Adrenal gland (tissue), 19 donors: Measurements from ENCODE around the gene RAVER2. TPM values are rescaled to one million over a fixed set of nuclear protein-coding genes. Genes with fewer than 3 reads are reported as not detected.

Source experiments
- DNase-seq, 7 donors: peaks; one replicate each; pipeline ENCODE4 v3.0.0-alpha.2; 2019 to 2020
- H3K27ac ChIP-seq, 5 donors: fragments of 200-600 bp; sonication (generic) in 4 of 5; 1 replicate in 3 of 5; 2 replicates in 2 of 5; pipeline versions ENCODE4 v1.5.1 to v1.8.0; 2016 to 2020; ENCODE audit warnings: mild to moderate bottlenecking in 1 of 5
- H3K27me3 ChIP-seq: fragments of 200-600 bp; 2 replicates; pipeline ENCODE4 v1.8.0; 2021
- H3K36me3 ChIP-seq, 2 donors: fragments of 200-600 bp; replicated peaks in 1 of 2; 1 replicate in 1 of 2; 2 replicates in 1 of 2; pipeline versions ENCODE4 v1.5.1 to v1.8.0; 2018 to 2022
- H3K4me1 ChIP-seq, 2 donors: fragments of 200-600 bp; replicated peaks in 1 of 2; 1 replicate in 1 of 2; 2 replicates in 1 of 2; pipeline versions ENCODE4 v1.5.1 to v1.8.0; 2018 to 2021
- H3K4me3 ChIP-seq, 4 donors: fragments of 200-600 bp; sonication (generic) in 3 of 4; one replicate each; pipeline ENCODE4 v1.5.1; 2016 to 2018
- H3K9me3 ChIP-seq, 3 donors: fragments of 200-600 bp; sonication (generic) in 1 of 3; replicated peaks in 1 of 3; 1 replicate in 2 of 3; 2 replicates in 1 of 3; pipeline versions ENCODE4 v1.5.1 to v1.8.0; 2016 to 2021
- CTCF ChIP-seq, 6 experiments: fragments of 450-650 bp in 4 of 6; fragments of 200-600 bp in 2 of 6; sonication (generic) in 1 of 6; IDR thresholded peaks; 1 replicate in 5 of 6; 2 replicates in 1 of 6; pipeline versions ENCODE4 v1.5.1 to v1.8.0; 2016 to 2021; ENCODE audit warnings: antibody characterized with exemption in 6 of 6, mild to moderate bottlenecking in 2 of 6, moderate library complexity in 1 of 6
- POLR2A ChIP-seq, 2 donors: fragments of 450-650 bp; IDR thresholded peaks; one replicate each; pipeline ENCODE4 v1.6.1; 2017; ENCODE audit warnings: antibody characterized with exemption in 2 of 2, mild to moderate bottlenecking in 2 of 2, moderate library complexity in 1 of 2
- WGBS, 4 donors: extraction: QIAGEN DNeasy Blood & Tissue Kit in 2 of 4; methylation state at CpG; one replicate each; pipeline versions ENCODE4 v1.1.5 to v1.1.7; 2013 to 2017; 5-methylcytosine and 5-hydroxymethylcytosine counted together
- intact Hi-C, 2 donors: fragments of 100-400 bp; cut with DNase I; formaldehyde crosslinking; loops; one replicate each; pipeline versions ENCODE4 v1.14.1 to v1.15.0; 2022 to 2023
- long read RNA-seq, 10 donors: library from polyadenylated mRNA in 3 of 10; unstranded in 2 of 10; stranded (forward) in 1 of 10; transcript quantifications; one replicate each; pipeline ENCODE4 v2.0.0 and lab custom pipeline, GENCODE V29; 2021 to 2026
- polyA plus RNA-seq, 3 donors: library from polyadenylated mRNA; stranded (reverse); fragments of 200-250 nt in 2 of 3; fragments of 350-450 nt in 1 of 3; fragmentation: Illumina TruSeq in 1 of 3; extraction: RNeasy Lipid Tissue Mini Kit (QIAGEN cat#74804) in 1 of 3; gene quantifications; one replicate each; pipeline ENCODE4 v1.2.3, GENCODE V29; 2013 to 2014
- total RNA-seq, 9 donors: library from RNA; depleted of rRNA in 4 of 9; stranded (reverse); fragments of >200 nt in 4 of 9; fragments of 120-200 nt in 1 of 9; fragmentation: NEBNext Ultra II Directional in 1 of 9; extraction: Animal tissue kit (Norgen Biotek cat#: 25700) in 1 of 9; gene quantifications; one replicate each; pipeline versions ENCODE4 v1.1.0 to v1.2.4, GENCODE V29; 2013 to 2023
- donor health status: healthy with polysubstance abuse.
- donor health status: Bipolar disorder and iron deficiency.
- donor health status: DM: yes; HTN: yes; CAD: no.
- donor health status: DM: no; HTN: no; CAD: no.
- donor health status: DM: no; HTN: no; CAD: no.
- donor health status: DM: yes; HTN: yes; CAD: no.

The RAVER2 gene
- total RNA-seq (10 to 100 TPM in 8 of 9 donors, 1 to 10 TPM in 1; 8.8 to 19.0 (median 12.4) TPM), polyA plus RNA-seq (10 to 100 TPM in 2 of 3 donors, 1 to 10 TPM in 1; 7.1 to 18.2 (median 12.4) TPM)
- long read RNA-seq, donor 1, full-length matches to known transcripts: 2 of 2 reads
- long read RNA-seq, donor 1, partial matches to known transcripts: 0 of 2 reads
- long read RNA-seq, donor 1, other reads (novel, unspliced or antisense): 0 of 2 reads
- long read RNA-seq, donor 2, full-length matches to known transcripts: 1 of 1 reads
- long read RNA-seq, donor 2, partial matches to known transcripts: 0 of 1 reads
- long read RNA-seq, donor 2, other reads (novel, unspliced or antisense): 0 of 1 reads
- long read RNA-seq, donor 3, full-length matches to known transcripts: 2 of 18 reads
- long read RNA-seq, donor 3, partial matches to known transcripts: 16 of 18 reads
- long read RNA-seq, donor 3, other reads (novel, unspliced or antisense): 0 of 18 reads
- long read RNA-seq, donor 4, partial matches to known transcripts: 0 of 1 reads
- long read RNA-seq, donor 4, other reads (novel, unspliced or antisense): 1 of 1 reads
- long read RNA-seq, donor 5, full-length matches to known transcripts: 25 of 30 reads
- long read RNA-seq, donor 5, partial matches to known transcripts: 3 of 30 reads
- long read RNA-seq, donor 5, other reads (novel, unspliced or antisense): 2 of 30 reads
- long read RNA-seq, donor 6: 0 reads
- long read RNA-seq, donor 7: 0 reads
- long read RNA-seq, donor 8, full-length matches to known transcripts: 4 of 4 reads
- long read RNA-seq, donor 8, partial matches to known transcripts: 0 of 4 reads
- long read RNA-seq, donor 8, other reads (novel, unspliced or antisense): 0 of 4 reads
- long read RNA-seq, donor 9, full-length matches to known transcripts: 1 of 1 reads
- long read RNA-seq, donor 9, partial matches to known transcripts: 0 of 1 reads
- long read RNA-seq, donor 9, other reads (novel, unspliced or antisense): 0 of 1 reads
- long read RNA-seq, donor 10, partial matches to known transcripts: 5 of 5 reads
- long read RNA-seq, donor 10, other reads (novel, unspliced or antisense): 0 of 5 reads

GRCh38 chr1:64744492-64745180 is at the start of gene RAVER2:
Gene RAVER2, plus strand, starts transcription at chr1:64745075. Its CDS starts 98 bp downstream, at chr1:64745173.
- TF ChIP-seq POLR2A (IDR thresholded peaks at IDR 0.05) (peak in 1 of 2 donors; percentile 38), CTCF (IDR thresholded peaks at IDR 0.05) (peak in 5 of 6 experiments; percentile 23 to 45 (median 34))
- Histone ChIP-seq H3K27ac (peak within 1 kb of the TSS; percentile 46 to 86 (median 77)), H3K4me3 (peak within 1 kb of the TSS; percentile 57 to 97 (median 80)), H3K27me3 (no peaks in the 10 kb centered on the region), H3K9me3 (no peaks in the 10 kb centered on the region), H3K4me1 (peaks cover 9 to 33% of the 10 kb centered on the region in 2 donors), H3K36me3 (no peaks in the 10 kb centered on the region)
- DNase-seq: peak; percentile 75 to 82 (median 79)
- WGBS, 4 donors: 0 to 1% (median 0%) methylated on average over 4 to 76 of the region's 76 CpGs
- intact Hi-C loops: loop anchor here (10.0 kb wide), 1 partner anchor 80 kb away; no protein-coding TSS in a partner anchor

- intact Hi-C loops: no loop called here
- WGBS, 4 donors: 91 to 97% (median 94%) methylated on average over 3 of the region's 3 CpGs
- TF ChIP-seq POLR2A (IDR thresholded peaks at IDR 0.05) (no peak), CTCF (IDR thresholded peaks at IDR 0.05) (no peak)
Measured at GRCh38 chr1:64696879-64697278, 48.0 kb upstream of the RAVER2 start.

GRCh38 chr1:64699327-64699726 is 45.5 kb upstream of the RAVER2 start:
- 74 to 79% (median 77%) methylated on average over 8 of the region's 8 CpGs for WGBS, 4 donors
- Histone ChIP-seq H3K36me3 (no peaks in the 10 kb centered on the region), H3K4me1 (no peaks in the 10 kb centered on the region), H3K9me3 (no peaks in the 10 kb centered on the region), H3K27me3 (no peaks in the 10 kb centered on the region), H3K4me3 (no peak overlapping the region), H3K27ac (no peak overlapping the region)
- intact Hi-C loops: no loop called here
- TF ChIP-seq POLR2A (IDR thresholded peaks at IDR 0.05) (no peak), CTCF (IDR thresholded peaks at IDR 0.05) (no peak)
- DNase-seq: no peak

More at GRCh38 chr1:64696879-64697278, 48.0 kb upstream of the RAVER2 start:
- H3K4me1 ChIP-seq: no peaks in the 10 kb centered on the region
- no peaks in the 10 kb centered on the region for H3K27me3 ChIP-seq
- H3K36me3 ChIP-seq: peaks cover 0 to 3% of the 10 kb centered on the region in 2 donors
- H3K4me3 ChIP-seq: no peak overlapping the region
- no peaks in the 10 kb centered on the region for H3K9me3 ChIP-seq
- H3K27ac ChIP-seq: no peak overlapping the region
- DNase-seq: no peak
